Vagina (tissue), 2 donors: Measurements from ENCODE around the gene RPS8. TPM values are rescaled to one million over a fixed set of nuclear protein-coding genes. Genes with fewer than 3 reads are reported as not detected.

Experiments
- DNase-seq, 2 donors: peaks; one replicate each; pipeline ENCODE4 v3.0.0-alpha.2; 2017; ENCODE audit errors: extremely low spot score in 2 of 2
- H3K27ac ChIP-seq: fragments of 200-600 bp; sonication (generic); one replicate; pipeline ENCODE4 v1.5.1; 2019
- H3K27me3 ChIP-seq: fragments of 200-600 bp; sonication (generic); one replicate; pipeline ENCODE4 v1.5.1; 2019
- H3K36me3 ChIP-seq, 2 donors: fragments of 200-600 bp; sonication (generic); one replicate each; pipeline ENCODE4 v1.5.1; 2017 to 2019
- H3K4me1 ChIP-seq: fragments of 200-600 bp; sonication (generic); one replicate; pipeline ENCODE4 v1.5.1; 2019
- H3K4me3 ChIP-seq, 2 donors: fragments of 200-600 bp; sonication (generic); 1 replicate in 1 of 2; 2 replicates in 1 of 2; pipeline ENCODE4 v1.5.1; 2016 to 2019
- H3K9me3 ChIP-seq: fragments of 200-600 bp; sonication (generic); one replicate; pipeline ENCODE4 v1.5.1; 2019
- POLR2A ChIP-seq, 2 donors: fragments of 450-650 bp; IDR thresholded peaks; one replicate each; pipeline ENCODE4 v1.6.1; 2017; ENCODE audit warnings: antibody characterized with exemption in 2 of 2, mild to moderate bottlenecking in 2 of 2, moderate library complexity in 2 of 2
- POLR2AphosphoS5 ChIP-seq, 2 donors: sonication (generic); formaldehyde crosslinking; IDR thresholded peaks; one replicate each; pipeline ENCODE4 v1.9.0; 2017; ENCODE audit warnings: antibody characterized with exemption in 2 of 2, mild to moderate bottlenecking in 2 of 2, low read depth in 1 of 2; ENCODE audit not compliant: insufficient read depth in 1 of 2
- intact Hi-C: fragments of 100-400 bp; cut with DNase I; formaldehyde crosslinking; loops from one replicate; pipeline ENCODE4 v1.15.1; 2023
- total RNA-seq: library from RNA; depleted of rRNA; stranded (reverse); fragments of >200 nt; gene quantifications from one replicate; pipeline ENCODE4 v1.2.3, GENCODE V29; 2016
- TF ChIP-seq, protein P1 (sequence below), 3 experiments: fragments of 450-650 bp in 2 of 3; fragments of 200-600 bp in 1 of 3; sonication (generic) in 1 of 3; IDR thresholded peaks; one replicate each; pipeline ENCODE4 v1.5.1; 2017 to 2019; ENCODE audit warnings: antibody characterized with exemption in 3 of 3, mild to moderate bottlenecking in 2 of 3, moderate library complexity in 2 of 3

The RPS8 gene
- total RNA-seq, 1 donor from 2014 or later = 2,511 TPM

DNA sequence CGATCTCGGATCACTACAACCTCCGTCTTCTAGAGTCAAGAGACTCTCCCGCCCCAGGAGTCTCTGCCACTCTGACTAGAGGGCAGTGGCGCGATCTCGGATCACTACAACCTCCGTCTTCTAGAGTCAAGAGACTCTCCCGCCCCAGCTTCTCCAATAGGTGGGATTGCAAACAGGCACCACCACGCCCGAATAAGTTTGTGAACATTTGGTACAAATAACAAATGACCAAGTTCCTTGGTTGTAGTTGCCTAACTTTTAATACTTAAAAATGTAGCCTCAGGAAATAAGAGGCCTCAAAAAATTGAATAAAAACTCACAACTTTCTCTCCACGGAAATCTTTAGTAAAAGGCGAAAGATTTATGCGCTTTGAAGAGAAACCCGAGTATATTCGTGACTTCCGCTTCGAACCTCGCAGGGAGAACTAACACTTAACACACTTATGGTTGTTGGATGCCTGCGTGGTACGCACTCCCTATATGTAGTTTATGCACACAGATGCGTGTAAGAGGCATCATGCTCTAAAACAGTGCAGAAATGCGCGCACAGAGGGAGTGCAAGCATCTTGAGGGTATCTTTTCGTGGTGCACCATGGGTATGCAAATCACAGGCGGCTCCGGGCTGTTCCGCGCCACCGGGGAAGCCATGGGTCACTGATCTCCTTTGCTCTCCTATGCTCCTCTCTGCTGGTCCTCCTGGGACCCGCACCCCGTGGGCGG is 44.4 kb downstream of the RPS8 start:
- intact Hi-C loops = loop anchor here (10.0 kb wide), 1 partner anchor 485 kb away; no protein-coding TSS in a partner anchor
- peak in 1 of 2 donors; percentile 95 for DNase-seq

DNA sequence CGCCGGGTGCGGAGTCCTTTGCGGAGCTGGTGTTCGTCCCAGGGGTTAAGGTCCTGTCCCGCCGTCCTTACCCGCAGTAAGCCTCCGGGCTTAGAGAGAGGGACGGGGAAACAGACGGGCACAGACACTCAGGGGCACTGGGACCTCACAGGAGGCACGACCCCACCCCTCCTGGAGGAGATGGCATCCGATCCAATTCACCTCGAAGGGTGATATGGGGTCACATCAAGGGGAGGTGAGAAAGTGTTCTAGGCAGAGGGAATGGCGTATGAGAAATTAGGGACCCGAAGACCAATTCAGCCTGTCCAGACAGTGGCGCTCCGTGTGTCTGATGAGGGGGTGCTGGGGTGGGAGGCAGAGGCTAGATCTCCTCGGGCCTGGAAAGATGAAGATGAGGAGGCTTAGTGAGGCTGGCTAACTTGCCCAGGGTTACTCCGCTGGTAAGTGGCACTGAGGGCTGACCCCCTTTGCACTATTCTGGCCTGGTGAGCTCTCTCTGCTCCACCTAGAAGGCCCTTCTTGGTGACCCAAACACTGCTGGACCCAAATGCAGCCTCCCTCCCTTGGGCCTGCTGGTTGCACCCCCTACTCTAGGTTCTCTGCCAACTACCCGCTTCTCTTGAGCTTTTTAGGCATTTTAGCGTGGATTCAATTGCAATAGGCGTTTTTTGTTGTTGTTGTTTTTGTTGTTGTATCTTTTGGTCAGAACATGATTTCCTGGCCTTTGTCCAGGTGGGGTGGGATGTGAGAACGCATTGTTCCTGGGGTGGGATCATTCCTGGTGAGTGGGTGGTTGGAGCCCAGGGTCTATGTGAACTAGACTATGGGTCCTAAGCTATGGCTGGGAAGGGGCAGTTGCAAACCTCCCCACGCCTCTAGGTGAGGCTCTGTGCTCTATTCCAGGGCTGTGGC is 45.2 kb downstream of the RPS8 start:
- DNase-seq = no peak
- H3K9me3 ChIP-seq = no peaks in the 10 kb centered on the region
- intact Hi-C loops = loop anchor here (10.0 kb wide), 1 partner anchor 484 kb away; no protein-coding TSS in a partner anchor
- peak in 1 of 2 donors; percentile 17 for TF ChIP-seq POLR2AphosphoS5 (IDR thresholded peaks at IDR 0.05; ENCODE audit: insufficient read depth in 1 of 2, low read depth in 1 of 2)
- no peak for TF ChIP-seq POLR2A (IDR thresholded peaks at IDR 0.05)
- TF ChIP-seq, protein P1, sequence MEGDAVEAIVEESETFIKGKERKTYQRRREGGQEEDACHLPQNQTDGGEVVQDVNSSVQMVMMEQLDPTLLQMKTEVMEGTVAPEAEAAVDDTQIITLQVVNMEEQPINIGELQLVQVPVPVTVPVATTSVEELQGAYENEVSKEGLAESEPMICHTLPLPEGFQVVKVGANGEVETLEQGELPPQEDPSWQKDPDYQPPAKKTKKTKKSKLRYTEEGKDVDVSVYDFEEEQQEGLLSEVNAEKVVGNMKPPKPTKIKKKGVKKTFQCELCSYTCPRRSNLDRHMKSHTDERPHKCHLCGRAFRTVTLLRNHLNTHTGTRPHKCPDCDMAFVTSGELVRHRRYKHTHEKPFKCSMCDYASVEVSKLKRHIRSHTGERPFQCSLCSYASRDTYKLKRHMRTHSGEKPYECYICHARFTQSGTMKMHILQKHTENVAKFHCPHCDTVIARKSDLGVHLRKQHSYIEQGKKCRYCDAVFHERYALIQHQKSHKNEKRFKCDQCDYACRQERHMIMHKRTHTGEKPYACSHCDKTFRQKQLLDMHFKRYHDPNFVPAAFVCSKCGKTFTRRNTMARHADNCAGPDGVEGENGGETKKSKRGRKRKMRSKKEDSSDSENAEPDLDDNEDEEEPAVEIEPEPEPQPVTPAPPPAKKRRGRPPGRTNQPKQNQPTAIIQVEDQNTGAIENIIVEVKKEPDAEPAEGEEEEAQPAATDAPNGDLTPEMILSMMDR (IDR thresholded peaks at IDR 0.05) = no peak
- peaks cover 23% of the 10 kb centered on the region for H3K4me1 ChIP-seq
- H3K27ac ChIP-seq = peak overlapping the region; percentile 94
- no peaks in the 10 kb centered on the region for H3K27me3 ChIP-seq
- peak overlapping the region; percentile 54 to 57 for H3K4me3 ChIP-seq
- H3K36me3 ChIP-seq = no peaks in the 10 kb centered on the region

More for the DNA sequence above, 44.4 kb downstream of the RPS8 start:
- peak overlapping the region; percentile 94 for H3K27ac ChIP-seq
- no peaks in the 10 kb centered on the region for H3K36me3 ChIP-seq
- peaks cover 23% of the 10 kb centered on the region for H3K4me1 ChIP-seq
- H3K9me3 ChIP-seq = no peaks in the 10 kb centered on the region
- H3K4me3 ChIP-seq = peak overlapping the region; percentile 54 to 57
- H3K27me3 ChIP-seq = no peaks in the 10 kb centered on the region
- peak in 1 of 2 donors; percentile 64 for TF ChIP-seq POLR2A (IDR thresholded peaks at IDR 0.05)
- peak; percentile 88 to 91 for TF ChIP-seq POLR2AphosphoS5 (IDR thresholded peaks at IDR 0.05; ENCODE audit: insufficient read depth in 1 of 2, low read depth in 1 of 2)
- TF ChIP-seq, protein P1 (IDR thresholded peaks at IDR 0.05) = no peak

DNA sequence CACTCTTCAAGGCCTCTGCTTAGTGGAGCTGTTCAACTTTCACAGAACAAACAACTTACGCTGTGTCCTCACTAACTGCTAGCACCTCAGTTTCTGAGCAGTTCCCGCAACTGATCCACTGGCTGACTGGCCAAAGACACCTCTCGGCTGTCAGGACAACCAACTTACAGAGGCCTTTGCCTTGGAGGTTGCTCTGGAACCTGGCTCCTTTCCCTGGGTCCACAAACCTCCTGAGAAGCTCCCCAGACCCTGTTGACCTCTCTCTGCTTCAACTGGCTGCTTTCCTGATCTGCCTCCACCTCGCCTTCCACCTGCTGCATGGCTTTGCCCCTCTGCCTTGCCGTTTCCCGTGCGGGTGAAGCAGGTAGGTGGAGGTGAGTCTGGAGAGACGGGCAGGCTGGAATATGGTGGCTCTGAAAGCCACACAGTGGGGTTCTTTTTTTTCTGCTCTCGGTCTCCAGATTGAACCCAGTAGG is 45.9 kb downstream of the RPS8 start:
- peaks cover 28% of the 10 kb centered on the region for H3K4me1 ChIP-seq
- H3K27ac ChIP-seq = no peak overlapping the region
- DNase-seq = no peak
- intact Hi-C loops = loop anchor here (10.0 kb wide), 1 partner anchor 484 kb away; no protein-coding TSS in a partner anchor
- TF ChIP-seq POLR2AphosphoS5 (IDR thresholded peaks at IDR 0.05; ENCODE audit: insufficient read depth in 1 of 2, low read depth in 1 of 2) (no peak), POLR2A (IDR thresholded peaks at IDR 0.05) (no peak)
- TF ChIP-seq, protein P1 (IDR thresholded peaks at IDR 0.05) = no peak
- H3K9me3 ChIP-seq = no peaks in the 10 kb centered on the region
- no peak overlapping the region for H3K4me3 ChIP-seq
- no peaks in the 10 kb centered on the region for H3K36me3 ChIP-seq
- H3K27me3 ChIP-seq = no peaks in the 10 kb centered on the region

DNA sequence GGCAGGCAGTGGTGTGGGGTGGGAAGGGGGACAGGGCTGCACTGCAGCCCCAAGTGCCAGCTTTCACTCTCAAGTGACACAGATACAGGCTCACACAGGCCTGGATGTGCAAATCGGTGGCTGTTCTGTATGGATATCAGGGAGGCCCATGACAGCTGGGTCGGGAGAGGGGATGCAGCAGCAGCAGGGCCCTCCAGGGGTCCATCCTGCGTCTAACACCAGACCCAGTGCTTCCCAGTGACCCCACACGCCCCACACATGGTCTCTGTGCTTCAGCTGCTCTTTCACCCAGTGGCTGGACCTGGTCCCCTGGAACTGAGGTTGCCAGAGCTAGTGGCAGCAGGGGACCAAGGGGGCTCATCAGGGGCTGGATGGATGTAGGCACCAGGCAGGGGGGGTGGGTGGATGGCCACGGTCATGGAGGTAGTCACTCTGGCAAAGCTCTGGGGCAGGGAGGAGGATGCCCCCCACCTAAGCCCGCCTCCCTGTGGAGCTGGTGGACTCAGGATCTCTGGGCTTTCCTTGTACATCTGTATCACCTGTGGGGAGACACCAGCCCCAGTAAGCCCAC is 46.9 kb downstream of the RPS8 start:
- Histone ChIP-seq H3K4me1 (peaks cover 37% of the 10 kb centered on the region), H3K27ac (peak overlapping the region; percentile 9), H3K4me3 (no peak overlapping the region), H3K36me3 (no peaks in the 10 kb centered on the region), H3K27me3 (no peaks in the 10 kb centered on the region), H3K9me3 (no peaks in the 10 kb centered on the region)
- DNase-seq = no peak
- intact Hi-C loops = loop anchor here (10.0 kb wide), 1 partner anchor 483 kb away; no protein-coding TSS in a partner anchor
- TF ChIP-seq, protein P1 (IDR thresholded peaks at IDR 0.05) = no peak
- TF ChIP-seq POLR2AphosphoS5 (IDR thresholded peaks at IDR 0.05; ENCODE audit: insufficient read depth in 1 of 2, low read depth in 1 of 2) = no peak
- no peak for TF ChIP-seq POLR2A (IDR thresholded peaks at IDR 0.05)
